NCI-H446 treated with DMSO at 0.1 percent for 48 hours (cell line): Measurements from ENCODE around the gene MAGEB1.

ENCODE experiments used
- DNase-seq: peaks from one replicate; lab custom pipeline; 2025; lab: John Stamatoyannopoulos, UW

MAGEB1 gene

GRCh38 chrX:30246769-30247489 lies at the start of gene MAGEB1:
TSS of gene MAGEB1 (plus strand) at chrX:30247146. CDS start at chrX:30250494, 3,348 bp downstream.
- no peak for DNase-seq

DNA sequence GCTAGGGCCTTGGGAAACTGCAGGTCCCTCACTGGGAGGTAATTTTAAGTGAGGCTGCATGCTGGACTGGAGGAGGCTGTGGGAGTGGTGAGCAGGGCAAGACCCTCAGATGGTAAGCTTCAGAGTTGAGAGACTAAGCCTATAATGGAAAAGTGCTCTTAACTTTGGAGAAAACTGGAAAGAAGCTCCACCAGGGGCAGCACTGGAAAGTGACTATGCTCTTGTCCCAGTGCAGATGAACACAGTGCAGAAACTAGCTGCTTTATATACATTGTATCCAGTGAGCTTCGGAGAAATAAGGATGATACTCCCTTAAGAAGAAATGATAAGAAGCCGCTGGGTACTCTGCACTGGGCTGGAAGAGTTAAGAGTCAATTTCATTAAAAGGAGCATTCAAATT lies 34.8 kb upstream of the MAGEB1 start:
- DNase-seq: no peak

GRCh38 chrX:30215357-30215843 lies 31.5 kb upstream of the MAGEB1 start, which contains the start of gene MAGEB2:
TSS of gene MAGEB2 (plus strand) at chrX:30215563. CDS start at chrX:30218581, 3,018 bp downstream.
- DNase-seq: no peak

- no peak for DNase-seq
Observed at GRCh38 chrX:30217465-30217864, 29.5 kb upstream of the MAGEB1 start.

DNA sequence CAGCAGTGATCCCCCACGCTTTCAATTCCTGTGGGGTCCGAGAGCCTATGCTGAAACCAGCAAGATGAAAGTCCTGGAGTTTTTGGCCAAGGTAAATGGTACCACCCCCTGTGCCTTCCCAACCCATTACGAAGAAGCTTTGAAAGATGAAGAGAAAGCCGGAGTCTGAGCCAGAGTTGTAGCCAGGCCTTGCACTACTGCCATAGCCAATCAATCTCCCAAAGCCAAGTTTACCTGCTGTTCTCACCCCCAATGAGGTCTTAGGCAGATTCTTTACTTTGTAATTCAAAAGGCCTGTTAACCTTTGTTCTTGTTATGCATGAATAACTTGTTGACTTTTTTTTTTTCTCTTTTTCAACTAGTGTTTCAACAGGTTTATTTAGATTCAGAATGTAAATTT lies 27.6 kb upstream of the MAGEB1 start:
- DNase-seq: no peak

GRCh38 chrX:30220661-30221060 lies 26.3 kb upstream of the MAGEB1 start:
- DNase-seq: no peak

DNA sequence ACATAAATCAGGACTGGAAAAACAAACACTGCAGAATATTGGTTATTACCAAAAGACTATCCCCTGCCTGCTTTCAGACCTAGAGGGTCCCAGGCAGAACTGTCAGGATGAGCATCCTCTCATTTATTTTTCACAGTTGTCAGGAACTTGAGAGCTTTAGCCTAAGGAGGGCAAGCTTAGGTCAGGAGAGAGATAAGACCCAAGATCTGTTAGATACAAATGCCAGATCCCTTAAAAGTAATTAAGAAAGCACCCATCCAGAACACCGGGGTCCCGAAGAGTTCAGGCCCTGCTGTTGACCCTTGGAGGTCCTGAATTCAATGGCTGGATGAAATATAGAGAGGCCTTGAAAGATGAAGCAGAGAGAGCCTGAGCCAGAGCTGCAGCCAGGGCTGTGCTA lies 22.4 kb upstream of the MAGEB1 start:
- DNase-seq: no peak

DNA sequence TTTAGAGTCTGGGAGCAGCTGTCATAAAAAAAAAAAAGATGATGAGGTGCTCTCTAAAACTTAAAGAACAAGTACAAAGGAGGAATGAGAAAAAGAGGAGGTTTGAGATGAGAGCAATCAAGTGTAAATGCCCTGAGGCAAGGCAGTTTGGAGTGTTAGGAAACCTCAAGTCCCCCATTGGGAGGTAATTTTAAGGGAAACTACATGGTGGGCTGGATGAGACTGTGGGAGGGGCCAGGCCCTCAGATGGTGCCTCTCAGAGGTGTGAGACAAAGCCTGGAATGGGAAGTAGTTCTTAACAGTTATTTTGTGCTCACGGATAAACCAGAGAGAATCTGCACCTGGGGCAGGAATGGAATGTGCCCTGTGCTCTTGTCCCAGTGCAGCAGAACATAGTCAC lies 18.4 kb upstream of the MAGEB1 start:
- DNase-seq: no peak

DNA sequence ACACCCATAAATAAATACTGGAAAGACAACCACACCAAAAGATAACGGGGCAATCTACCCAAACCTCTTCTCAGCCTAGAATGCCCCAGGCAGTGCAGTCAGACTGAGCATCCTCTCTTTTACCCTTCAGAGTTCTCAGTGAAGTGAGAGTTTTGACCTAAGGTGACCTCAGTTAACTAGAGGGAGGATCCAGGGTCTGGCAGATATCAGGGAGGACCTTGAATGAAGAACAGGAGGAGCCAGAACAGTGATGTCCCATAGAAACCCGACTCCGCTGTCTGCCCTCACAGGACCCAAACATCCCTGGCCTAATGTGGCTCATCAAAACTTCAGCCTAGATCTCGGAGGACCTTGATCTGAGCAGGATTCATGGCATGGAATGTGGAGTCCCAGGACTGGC lies 16.6 kb upstream of the MAGEB1 start, which contains the start of gene MAGEB3:
MAGEB3 (plus strand) TSS at position 263 of the 400 bp plus-strand sequence. CDS start 5,268 bp downstream, outside the sequence.
- DNase-seq: no peak

GRCh38 chrX:30241724-30242415 lies 5.1 kb upstream of the MAGEB1 start, which contains the start of gene MAGEB4:
TSS of gene MAGEB4 (plus strand) at chrX:30242000. CDS start at chrX:30242136, 136 bp downstream.
- DNase-seq: no peak

- DNase-seq: no peak
Observed at GRCh38 chrX:30248854-30249253, 1.9 kb downstream of the MAGEB1 start.

- DNase-seq: no peak
Observed at GRCh38 chrX:30253257-30253656, 6.3 kb downstream of the MAGEB1 start.

GRCh38 chrX:30259927-30260326 lies 13.0 kb downstream of the MAGEB1 start:
- DNase-seq: no peak

DNA sequence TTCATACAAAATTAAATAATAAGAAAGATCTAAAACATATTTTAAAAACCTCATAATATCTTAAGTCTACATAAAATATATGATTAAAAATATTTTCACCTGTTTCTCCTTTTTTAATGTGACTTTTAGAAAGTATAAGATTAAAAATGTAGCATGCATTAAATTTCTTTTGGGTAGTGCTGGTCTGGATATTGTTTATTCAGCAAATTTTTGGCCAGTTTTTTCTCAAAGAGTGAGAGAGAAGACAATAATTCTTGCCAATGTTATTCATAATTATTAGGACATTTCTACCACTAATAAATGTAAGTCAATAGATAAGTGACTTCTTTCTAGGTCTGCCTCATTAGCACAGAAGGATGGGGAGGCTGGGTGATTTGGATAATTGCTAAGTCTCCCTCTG lies 14.1 kb downstream of the MAGEB1 start:
- no peak for DNase-seq

GRCh38 chrX:30262763-30263162 lies 15.8 kb downstream of the MAGEB1 start:
- no peak for DNase-seq

DNA sequence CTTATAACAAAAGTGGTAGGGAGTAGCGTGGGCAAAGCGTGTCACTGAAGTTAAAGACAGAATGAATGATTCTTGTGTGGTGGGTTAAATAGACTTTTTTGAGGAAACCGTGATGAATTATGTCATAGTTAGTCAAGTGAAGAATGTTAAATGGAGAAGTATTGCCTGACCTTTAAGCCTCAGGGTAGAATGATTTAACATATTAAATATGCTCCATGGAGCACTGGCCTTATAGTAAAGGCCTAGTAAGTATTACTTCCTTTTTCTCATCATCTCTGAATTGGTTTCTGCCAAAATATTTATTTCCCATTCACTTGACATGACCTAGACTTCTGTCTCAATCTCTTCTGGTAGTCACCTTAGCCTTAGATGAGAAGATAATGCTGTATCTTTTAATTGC lies 23.7 kb downstream of the MAGEB1 start:
- no peak for DNase-seq

- no peak for DNase-seq
Observed at GRCh38 chrX:30275498-30275897, 28.6 kb downstream of the MAGEB1 start.

GRCh38 chrX:30278365-30278764 lies 31.4 kb downstream of the MAGEB1 start:
- DNase-seq: no peak

DNA sequence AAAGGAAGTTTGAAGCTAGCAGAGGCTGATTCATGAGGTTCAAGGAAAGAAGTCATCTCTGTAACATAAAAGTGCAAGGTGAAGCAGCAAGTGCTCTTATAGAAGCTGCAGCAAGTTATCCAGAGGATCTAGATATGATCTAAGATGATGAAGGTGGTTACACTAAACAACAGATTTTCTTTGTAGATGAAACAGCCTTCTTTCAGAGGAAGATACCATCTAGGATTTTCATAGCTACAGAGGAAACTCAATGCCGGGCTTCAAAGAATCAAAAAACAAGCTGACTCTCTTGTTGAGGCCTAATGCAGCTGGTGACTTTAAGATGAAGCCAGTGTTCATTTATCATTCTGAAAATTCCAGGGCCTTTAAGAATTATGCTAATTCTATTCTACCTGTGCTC lies 33.5 kb downstream of the MAGEB1 start:
- DNase-seq: no peak

DNA sequence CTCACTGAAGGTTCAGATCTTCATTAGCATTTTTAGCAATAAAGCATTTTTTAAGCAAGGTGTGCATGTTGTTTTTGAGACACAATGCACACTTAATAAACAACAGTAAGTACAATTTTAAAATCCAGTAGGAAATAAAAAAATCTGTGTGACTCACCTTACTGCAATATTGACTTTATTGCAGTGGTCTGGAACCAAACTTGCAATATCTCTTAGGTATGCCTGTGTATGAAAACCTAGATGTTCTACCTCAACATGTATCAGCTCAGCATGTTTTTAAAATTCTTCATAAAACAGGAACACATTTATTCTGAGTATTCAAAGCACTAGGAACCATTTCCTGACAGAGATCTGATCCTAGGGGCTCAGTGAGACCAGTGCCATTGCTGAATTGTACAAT lies 35.6 kb downstream of the MAGEB1 start:
- no peak for DNase-seq

- DNase-seq: no peak
Observed at GRCh38 chrX:30283456-30284200, 36.7 kb downstream of the MAGEB1 start.
